HG03025 (cell line): ENCODE data around the gene NRCAM.

ENCODE experiments used
- ATAC-seq: cut with Tn5 transposase; IDR thresholded peaks from one replicate; pipeline ENCODE4 v1.9.1; 2021; ENCODE audit warnings: mild to moderate bottlenecking, moderate library complexity; ENCODE audit not compliant: unreplicated experiment, low FRiP score

NRCAM gene

DNA sequence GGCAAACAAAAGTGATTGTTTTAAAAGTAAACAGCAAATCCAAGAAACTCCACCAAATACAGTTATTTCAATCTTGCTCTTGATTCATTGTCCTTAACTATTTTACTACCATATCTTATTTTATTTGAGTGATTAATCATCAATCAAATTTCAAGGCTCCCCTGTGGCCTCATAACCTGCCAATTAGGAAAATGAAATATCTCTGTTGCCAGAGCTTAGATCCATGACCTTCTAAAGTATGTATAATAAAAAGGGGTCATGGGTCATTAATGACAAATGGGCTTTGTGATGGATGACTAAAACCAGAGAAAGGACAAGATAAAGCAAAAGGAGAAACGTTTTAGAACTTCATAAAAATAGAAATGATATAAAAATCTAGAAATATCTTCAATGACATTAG lies 28.5 kb downstream of the NRCAM start:
- ATAC-seq: no peak

DNA sequence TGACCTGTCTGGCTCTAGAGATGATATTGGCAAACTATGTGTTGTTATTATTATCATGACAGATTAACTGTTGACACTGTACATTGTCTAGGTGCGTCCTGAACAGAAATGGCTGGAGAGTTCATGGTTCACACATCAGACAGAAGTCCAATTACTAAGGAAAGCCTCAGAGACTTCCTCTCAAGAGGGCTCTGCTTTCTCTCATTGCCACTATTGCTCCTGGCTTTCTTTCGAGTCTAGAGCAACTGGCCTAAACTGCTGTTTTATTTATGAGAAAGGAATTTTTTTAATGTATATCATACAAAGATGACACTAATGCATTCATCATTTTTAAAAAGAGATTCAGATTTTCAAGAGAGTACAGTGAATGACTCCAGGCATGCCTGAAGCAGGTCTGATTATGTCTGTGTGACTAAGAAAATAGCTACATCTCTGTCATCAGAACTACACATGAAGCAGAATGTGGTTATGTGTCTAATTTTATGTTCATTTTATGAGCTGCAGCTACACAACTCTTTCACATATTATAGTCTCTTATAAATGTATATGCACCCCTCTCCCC lies 30.4 kb downstream of the NRCAM start:
- ATAC-seq: no peak

DNA sequence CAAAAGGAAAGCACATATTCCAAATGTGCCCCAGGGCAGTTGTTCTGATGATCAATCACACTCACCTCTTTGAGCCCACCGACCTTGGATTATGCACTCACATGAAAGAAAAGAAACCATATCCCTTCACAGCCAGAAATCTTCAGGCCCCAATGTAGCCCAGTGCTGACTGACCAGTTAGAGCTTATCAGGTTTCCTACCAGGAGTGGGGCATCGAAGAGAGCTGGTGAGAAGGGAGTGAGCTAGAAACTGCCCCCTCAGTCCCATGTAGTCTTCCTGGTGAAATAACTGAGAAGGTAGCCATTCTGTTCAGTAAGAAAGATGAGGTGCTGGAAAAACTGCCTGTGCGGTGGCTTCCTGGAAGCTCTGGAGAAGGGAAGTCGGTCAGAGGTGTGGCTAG lies 32.2 kb downstream of the NRCAM start:
- no peak for ATAC-seq

DNA sequence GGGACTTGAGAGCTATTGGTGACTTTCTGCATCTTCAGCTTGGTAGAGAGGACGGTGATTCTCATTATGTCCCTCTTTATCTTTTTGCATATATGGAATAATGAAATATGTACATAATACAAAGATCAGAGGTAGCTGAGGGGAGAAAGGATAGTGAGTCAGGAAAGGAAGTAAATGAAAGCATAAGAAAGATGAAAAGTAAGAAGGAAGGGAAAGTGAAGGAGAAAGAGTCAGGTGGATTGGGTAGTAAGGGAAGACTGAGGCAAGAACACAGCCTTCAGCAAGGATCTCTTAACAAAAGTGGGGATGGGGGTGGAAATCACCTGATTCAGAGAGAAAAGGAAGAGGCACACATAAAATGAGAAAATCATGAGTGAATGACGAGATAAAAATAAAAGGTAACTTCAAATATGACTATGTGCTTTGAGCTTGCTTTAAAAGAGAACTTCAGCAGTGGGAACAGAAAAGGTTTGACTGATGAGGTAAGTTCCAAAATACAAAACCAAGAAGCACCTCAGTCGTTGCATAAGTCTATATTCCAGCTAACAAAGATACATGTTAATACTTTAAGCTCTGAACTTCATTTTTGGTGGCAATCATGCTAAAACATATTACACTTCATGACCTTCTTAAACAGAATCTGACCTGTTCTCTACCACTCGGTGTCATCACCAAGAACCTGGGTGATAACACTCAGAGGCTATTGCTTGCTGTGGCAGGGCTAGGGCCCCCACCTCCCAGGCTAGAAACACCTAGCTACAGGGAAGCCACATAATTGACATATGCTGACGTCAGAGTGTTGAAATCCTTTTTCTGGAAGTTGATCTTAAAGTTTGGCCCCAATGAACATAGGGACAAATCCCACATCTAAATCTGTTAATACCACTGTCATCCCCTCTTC lies 32.9 kb downstream of the NRCAM start:
- no peak for ATAC-seq

DNA sequence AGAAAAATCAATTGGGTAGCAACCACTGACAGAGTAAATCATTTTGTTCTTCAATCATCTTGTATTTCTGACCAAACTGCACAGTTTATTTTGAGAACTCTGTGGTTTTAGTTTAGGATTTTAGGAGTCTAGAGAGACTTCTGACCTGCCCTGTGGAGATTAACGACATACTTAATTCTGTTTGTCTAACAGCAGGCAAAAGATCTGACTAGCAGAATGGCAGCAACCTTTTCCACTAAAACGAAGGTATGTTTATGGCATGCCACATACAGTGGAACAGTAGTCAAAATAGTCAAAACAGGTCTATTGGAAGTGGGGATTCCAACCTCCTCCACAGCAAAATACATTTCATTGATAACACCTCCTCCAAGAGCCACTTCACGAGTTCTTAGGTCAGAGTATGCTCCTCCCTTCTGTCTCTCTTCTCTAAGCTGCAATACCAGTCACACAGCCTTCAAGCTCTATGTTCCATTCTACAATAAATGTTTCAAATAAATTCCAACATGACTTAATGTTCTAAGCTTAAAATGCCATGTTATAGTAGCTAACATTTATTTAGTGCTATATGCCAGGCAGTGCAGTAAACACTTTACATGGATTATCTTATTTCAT lies 34.4 kb downstream of the NRCAM start:
- ATAC-seq: no peak

DNA sequence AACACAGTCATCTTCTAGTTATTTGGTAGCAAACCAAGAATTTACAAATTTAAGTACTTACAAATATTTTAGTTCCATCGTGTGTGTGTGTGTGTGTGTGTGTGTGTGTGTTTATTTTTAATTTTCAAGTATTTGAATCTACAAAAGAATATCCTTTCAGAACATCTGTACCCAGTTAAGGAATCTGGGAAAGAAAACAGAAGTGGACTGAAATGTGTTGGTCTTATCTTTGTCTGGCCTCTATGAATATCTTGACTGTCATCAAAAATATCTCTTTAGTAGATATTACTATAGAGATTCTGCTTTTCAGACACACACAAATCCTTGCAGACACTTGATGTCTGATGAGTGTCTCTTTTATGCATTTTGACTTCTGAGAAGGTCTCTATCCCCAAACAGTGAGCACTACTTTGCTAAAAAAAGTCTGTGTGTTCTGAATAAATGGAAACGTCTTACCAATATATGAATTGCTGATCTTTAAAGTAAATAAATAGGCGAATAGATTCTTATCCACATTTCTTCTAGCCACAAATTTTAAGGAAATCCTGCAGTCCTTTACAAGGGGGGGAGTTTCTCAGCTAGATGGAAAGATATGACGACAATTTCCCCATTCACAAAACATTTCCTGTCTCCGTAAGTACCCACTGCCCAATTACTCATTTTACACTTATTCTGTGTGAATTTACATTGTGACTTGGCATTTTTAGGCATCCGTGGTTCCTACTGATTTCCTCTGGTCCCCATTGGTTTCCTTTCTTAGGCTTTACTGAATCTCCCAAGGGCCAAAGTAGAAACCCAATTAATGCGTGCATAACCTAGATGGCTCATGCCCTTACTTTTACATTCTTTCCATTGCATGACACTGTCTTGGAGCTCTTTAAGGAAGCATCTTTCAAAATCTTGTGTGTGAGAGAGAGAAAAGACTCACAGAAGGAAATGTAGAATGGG lies 36.0 kb downstream of the NRCAM start:
- ATAC-seq: no peak

DNA sequence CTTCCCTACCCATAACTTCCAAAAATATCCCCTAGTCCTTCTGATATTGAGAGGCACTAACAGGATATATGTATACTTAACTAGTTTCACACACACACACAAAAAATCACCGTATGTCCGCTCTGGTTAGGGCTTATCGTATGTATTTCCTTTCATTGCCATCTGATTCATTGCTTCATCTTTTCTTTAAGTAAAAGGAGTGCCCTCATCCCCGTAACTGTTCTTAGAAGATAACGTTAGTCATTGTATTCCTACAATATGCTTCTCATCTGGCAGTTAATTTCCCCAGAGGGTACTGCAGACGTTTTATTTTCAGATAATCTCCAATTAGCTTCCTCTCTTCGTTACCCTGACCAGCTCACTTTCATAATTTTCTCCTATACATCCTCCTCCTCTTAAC lies 37.3 kb downstream of the NRCAM start:
- ATAC-seq: no peak

DNA sequence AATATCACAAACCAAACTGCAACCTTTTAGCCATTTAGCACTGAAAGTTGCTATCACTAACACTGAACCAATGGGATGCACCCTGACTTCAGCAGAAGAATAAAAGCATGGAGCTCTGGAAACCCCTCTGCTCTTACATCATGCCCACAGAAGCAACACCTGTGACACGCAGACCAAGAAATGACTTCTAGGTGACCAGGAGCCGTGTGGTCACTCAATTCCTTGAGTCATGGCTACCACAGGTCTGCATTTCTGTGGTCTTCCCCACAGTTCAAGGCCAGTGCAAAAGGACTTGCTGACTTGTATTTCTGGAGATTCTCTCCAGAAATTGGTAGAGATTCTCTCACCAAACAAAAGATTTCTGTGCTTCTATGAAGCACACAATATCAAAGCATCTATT lies 38.3 kb downstream of the NRCAM start:
- no peak for ATAC-seq

DNA sequence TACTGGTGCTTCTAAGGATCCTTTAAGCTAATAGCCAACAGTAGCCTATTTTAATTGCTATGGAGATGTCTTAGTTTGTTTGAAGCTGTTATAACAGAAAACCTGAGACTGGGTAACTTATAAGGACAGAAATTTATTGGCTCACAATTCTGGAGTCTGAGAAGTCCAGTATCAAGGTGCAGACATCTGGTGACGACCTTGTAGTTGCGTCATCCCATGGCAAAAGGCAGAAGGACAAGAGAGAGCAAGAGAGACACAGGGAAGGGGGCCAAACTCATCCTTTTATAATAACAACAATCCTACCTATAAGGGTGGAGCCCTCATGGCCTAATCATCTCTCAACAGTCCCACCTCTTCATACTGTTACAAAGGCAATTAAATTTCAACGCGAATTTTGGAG lies 39.1 kb downstream of the NRCAM start:
- no peak for ATAC-seq

DNA sequence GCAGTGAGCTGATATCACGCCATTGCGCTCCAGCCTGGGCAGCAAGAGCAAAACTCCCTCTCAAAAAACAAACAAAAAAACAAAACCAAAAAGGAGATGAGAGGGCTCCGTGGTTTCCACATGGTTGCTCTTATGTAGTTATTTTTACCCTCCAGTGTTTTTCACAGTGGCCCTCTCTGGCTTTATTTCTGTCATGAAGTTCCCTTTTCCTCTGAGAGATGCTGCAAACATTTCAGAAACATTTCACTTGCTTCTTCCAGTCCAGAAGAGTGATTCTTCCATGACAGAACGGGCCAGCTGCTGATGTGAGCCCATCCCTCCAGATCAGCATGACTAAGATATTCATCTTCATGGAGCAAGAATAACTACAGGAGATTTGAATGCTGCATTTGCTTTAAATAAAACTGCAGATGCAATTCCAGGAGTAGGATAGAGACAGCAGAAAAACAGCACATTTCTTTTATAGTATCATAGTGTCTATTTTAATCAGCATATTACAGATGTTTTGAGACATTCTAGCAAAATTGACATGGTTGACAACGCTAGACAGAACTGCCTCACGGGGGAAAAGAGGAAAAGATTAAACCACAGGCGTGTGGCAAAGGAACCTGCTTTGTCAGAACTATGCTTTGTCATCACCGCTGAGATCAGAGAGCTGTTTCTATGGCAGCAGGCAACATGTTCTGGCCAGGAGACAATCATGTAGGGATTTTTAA lies 40.3 kb downstream of the NRCAM start:
- ATAC-seq: peak; percentile 81

DNA sequence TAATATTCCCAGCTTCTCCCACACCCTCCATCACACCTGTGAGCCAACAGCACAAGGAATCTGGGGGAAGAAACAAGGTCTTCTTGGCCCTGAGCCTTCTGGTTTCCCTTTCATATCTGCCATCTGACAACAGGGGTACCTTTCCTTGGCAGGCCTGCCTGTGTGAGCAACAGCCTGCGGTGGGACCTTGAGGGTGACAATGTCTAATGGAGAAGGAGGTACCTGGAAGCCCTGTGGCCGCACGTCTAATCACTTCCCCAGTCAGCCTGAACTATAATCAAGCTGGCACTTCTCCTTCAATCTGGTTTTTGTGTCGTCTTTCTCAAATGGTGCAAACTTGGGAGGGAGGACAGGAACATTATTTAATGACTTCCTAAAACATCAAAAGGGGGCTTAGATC lies 41.2 kb downstream of the NRCAM start:
- no peak for ATAC-seq

DNA sequence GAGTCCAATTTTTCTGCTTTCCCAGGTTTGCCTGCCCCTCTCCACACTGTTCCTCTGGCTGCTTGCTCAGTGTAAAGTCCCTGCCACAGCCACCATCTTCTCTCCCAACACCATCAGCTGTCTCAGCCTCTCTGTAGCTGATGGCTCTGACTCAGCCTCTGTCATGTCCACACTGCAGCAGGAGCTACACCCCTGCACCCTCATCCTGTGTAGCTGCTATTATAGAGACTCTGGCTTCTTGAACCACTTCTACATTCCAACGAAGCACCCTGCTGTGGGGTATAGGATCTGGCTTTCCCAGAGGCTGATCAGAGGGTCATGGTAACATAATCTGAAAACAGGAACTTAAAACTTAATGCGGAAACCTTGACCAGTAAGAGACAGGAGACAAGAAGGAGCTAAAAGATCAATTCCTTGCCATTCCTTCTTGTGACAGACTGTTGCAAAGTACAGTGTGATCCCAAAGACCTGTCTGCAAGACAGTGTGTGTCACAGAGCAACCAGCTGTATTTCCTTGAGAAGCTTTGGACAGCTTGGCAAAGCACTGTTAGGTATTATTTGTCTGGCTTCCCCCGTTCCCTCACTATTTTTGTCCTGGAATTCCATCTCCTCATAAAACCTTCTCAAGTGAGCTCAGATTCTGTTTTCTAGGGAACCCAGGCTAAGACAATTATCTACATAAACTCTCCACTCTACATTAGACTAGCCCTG lies 42.3 kb downstream of the NRCAM start:
- no peak for ATAC-seq

DNA sequence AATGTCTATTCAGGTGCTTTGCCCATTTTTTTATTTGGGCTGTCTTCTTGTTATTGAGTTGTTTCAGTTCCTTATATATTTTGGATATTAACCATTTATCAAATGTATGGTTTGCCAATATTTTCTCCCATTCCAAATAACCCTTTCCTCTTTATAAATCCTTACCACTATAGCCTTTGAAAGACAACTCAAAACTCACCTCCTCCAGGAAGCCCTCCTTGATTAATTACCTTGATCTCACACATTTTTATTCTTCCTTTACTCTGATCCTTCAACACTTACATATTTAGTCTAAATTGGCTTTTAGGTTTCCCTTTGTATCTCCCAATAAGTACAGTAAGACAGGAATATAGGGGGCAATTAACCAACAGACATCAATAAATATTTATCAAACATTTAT lies 42.9 kb downstream of the NRCAM start:
- no peak for ATAC-seq

DNA sequence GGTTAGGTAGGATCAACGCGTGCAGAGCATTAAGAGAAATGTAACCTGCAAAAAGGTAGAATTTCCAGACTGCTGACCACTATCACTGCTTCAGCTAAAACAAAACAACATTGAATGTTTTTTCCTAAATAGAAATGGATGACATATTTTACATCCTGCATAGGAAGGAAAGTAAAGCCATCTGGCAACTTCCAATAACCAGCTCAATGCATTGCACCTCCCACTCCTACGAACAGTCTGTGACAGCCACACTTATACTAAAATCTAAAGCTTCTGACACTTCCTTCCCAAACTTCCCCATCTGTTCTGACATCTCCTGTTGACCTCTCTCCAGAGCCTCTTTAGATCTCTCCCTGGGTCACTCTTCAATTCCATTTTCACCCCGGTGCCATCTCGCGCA lies 47.1 kb downstream of the NRCAM start:
- ATAC-seq: no peak

DNA sequence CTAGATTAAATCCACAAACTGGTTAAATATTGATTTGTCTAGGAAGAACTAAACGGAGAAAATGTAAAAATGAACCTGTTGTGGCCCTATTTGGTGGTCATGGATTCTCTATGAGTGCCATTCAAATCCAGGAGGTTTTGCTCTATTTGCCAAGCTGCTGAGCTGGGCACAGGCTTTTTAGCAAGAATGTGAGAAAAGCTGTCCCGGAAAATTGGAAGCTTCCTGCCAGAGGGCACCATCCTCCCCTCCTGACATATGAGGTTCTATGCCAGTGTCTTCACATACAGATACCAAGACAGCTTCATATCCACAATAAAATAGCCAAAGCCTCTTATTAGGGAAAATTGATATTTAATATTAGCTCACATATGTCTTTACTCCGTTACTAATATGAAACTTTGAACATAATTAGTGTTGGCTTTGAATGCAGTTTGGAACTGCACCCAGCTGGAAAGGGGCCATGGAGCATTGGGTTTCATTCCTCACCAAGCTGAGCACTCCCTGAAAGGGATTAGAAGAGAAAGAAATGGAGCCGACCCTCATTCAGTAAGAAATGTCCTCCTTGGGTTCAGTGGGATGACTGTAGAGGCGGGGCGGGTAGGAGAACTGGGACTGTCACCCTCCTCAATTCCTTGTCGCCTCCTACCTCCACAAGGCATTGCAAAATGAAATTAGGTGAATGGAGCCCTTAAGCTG lies 47.8 kb downstream of the NRCAM start:
- no peak for ATAC-seq

DNA sequence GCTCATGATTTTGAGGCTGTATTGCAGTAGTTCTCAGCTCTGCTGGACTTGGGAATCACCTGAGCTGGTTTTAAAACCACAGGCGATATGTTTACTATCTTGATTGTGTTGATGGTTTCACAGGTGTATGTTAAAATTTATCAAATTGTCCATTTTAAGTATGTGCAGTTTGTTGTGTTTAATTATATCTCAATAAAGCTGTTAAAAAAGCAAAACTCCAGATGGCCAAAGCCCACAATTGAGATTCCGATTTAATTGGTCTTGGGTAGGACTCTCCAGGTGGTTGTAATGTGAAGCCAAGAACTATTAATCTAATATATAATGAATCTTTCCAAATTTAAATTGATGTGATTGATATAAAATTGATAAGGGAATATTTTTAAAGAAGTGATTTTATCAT lies 48.6 kb downstream of the NRCAM start:
- no peak for ATAC-seq

DNA sequence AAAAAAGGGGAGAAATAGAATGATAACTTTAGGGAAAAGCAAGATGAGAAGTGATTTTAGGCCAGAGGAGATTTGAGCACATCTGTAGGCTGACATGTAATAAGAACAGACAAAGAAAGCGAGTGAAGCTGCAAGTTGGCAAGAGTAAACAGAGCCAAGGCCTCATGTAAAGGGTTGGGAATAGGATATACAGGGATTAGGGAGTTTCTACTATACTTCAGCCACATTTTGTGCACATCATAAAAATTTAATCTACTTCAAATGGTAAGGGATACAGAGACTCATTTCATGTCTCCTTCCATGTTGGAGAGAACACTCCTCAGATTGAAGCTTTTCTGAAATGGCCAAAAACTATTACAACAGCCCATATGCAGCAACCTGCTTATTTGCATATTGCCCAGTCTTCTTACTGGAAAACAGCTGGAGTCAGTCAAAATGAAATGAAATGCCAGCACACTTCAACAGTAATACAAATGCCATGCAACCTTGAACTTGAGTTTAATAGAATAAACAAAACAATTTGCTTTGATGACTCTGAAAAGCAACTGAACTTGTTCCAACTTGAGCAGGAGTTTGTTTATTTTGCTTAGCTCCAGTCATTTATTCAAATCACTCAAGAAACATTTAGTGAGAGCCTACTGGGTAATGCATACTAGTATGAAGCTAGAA lies 49.9 kb downstream of the NRCAM start:
- ATAC-seq: no peak
